Gastroesophageal sphincter (tissue), 3 donors: ENCODE results near the gene KIAA1191.
"Not testable (repeated sequence)": the region's sequence is repeated elsewhere in the genome, so short reads cannot be mapped to it uniquely, and the experiment has no call there.

Experiments
- CTCF ChIP-seq, 4 experiments: fragments of 200-600 bp in 2 of 4; fragments of 450-650 bp in 2 of 4; sonication (generic) in 1 of 4; IDR thresholded peaks; one replicate each; pipeline ENCODE4 v1.5.1; 2017 to 2019; ENCODE audit warnings: antibody characterized with exemption in 4 of 4, mild to moderate bottlenecking in 2 of 4, moderate library complexity in 2 of 4
- EP300 ChIP-seq: sonication (generic); formaldehyde crosslinking; IDR thresholded peaks from one replicate; pipeline ENCODE4 v1.6.1; 2017; ENCODE audit warnings: antibody characterized with exemption, mild to moderate bottlenecking
- POLR2A ChIP-seq, 2 donors: fragments of 450-650 bp; IDR thresholded peaks; one replicate each; pipeline ENCODE4 v1.6.1; 2017; ENCODE audit warnings: antibody characterized with exemption in 2 of 2, mild to moderate bottlenecking in 2 of 2, moderate library complexity in 1 of 2

GRCh38 chr5:176408252-176408573 lies 46.6 kb upstream of the KIAA1191 start:
- TF ChIP-seq CTCF (IDR thresholded peaks at IDR 0.05); POLR2A (IDR thresholded peaks at IDR 0.05); EP300: not testable (repeated sequence)
